Caco-2 (cell line): Measurements from ENCODE around the gene DPP4. TPM values are rescaled to one million over a fixed set of nuclear protein-coding genes. Genes with fewer than 3 reads are reported as not detected.
A peak's percentile ranks its signal among the peaks of the same experiment; 100 is the strongest.

Source experiments
- BruUV-seq: library from RNA; stranded (reverse); fragments of 400-500 nt; replicated peaks from 2 replicates; lab custom pipeline; 2021; lab: Mats Ljungman, UMichigan
- CTCF ChIA-PET: fragments of 300-600 bp; sonication (Branson Sonifier 250); formaldehyde crosslinking; loops from one replicate; lab custom pipeline; 2022; ENCODE audit warnings: antibody characterized with exemption; lab: Charles Lee
- POLR2A ChIA-PET: fragments of 300-600 bp; sonication (Branson Sonifier 250); formaldehyde crosslinking; loops from one replicate; lab custom pipeline; 2022; ENCODE audit warnings: antibody characterized with exemption; lab: Charles Lee
- DNase-seq, 2 experiments: peaks; one replicate each; pipeline versions ENCODE4 v3.0.0 to v3.0.0-alpha.2; 2020 to 2022
- H3K27me3 ChIP-seq: replicated peaks from 2 replicates; pipeline ENCODE4 v1.6.0; 2011; ENCODE audit warnings: low read length; ENCODE audit not compliant: control insufficient read depth, insufficient read depth
- H3K36me3 ChIP-seq: 2 replicates; pipeline ENCODE4 v1.5.1; 2011; ENCODE audit warnings: low read length; ENCODE audit not compliant: control insufficient read depth, insufficient read depth
- H3K4me1 ChIP-seq: fragments of 250-450 bp; sonication (Bioruptor Pico); 2 replicates; pipeline ENCODE4 v1.5.1; 2020; ENCODE audit warnings: mild to moderate bottlenecking
- H3K4me3 ChIP-seq: 2 replicates; pipeline ENCODE4 v1.5.1; 2011; ENCODE audit warnings: low read depth, mild to moderate bottlenecking, control low read depth, low read length
- H3K9me3 ChIP-seq: fragments of 250-450 bp; sonication (Bioruptor Pico); 2 replicates; pipeline ENCODE4 v1.5.1; 2020; ENCODE audit warnings: mild to moderate bottlenecking, moderate library complexity
- H3K27ac Mint-ChIP-seq: one replicate; pipeline ENCODE4 v1.8.0; 2022; ENCODE audit warnings: mixed read lengths; ENCODE audit not compliant: unreplicated experiment
- H3K27me3 Mint-ChIP-seq: one replicate; pipeline ENCODE4 v1.8.0; 2022; ENCODE audit warnings: mixed read lengths; ENCODE audit not compliant: insufficient read depth, unreplicated experiment
- H3K36me3 Mint-ChIP-seq: one replicate; pipeline ENCODE4 v1.8.0; 2022; ENCODE audit warnings: mild to moderate bottlenecking, mixed read lengths; ENCODE audit not compliant: insufficient read depth, unreplicated experiment
- H3K4me1 Mint-ChIP-seq: one replicate; pipeline ENCODE4 v1.8.0; 2022; ENCODE audit warnings: low read depth, mixed read lengths; ENCODE audit not compliant: unreplicated experiment
- H3K4me3 Mint-ChIP-seq: one replicate; pipeline ENCODE4 v1.8.0; 2022; ENCODE audit warnings: mild to moderate bottlenecking, moderate library complexity, mixed read lengths; ENCODE audit not compliant: unreplicated experiment
- H3K9me3 Mint-ChIP-seq: one replicate; pipeline ENCODE4 v1.8.0; 2022; ENCODE audit warnings: mixed read lengths; ENCODE audit not compliant: unreplicated experiment
- intact Hi-C: fragments of 100-400 bp; cut with micrococcal nuclease; formaldehyde crosslinking; loops from one replicate; pipeline ENCODE4 v1.10.0; 2022; ENCODE audit not compliant: unreplicated experiment
- total RNA-seq: library from RNA; stranded (reverse); gene quantifications from 2 replicates; pipeline ENCODE4 v1.2.3, GENCODE V29; 2022
- TF ChIP-seq, protein P1 (sequence below), 2 experiments: fragments of 200-600 bp in 1 of 2; IDR thresholded peaks; 1 replicate in 1 of 2; 2 replicates in 1 of 2; pipeline versions ENCODE4 v1.5.1 to v1.8.0; 2011 to 2022; ENCODE audit warnings: antibody characterized with exemption in 1 of 2, control low read depth in 1 of 2, inconsistent platforms in 1 of 2, low read depth in 1 of 2, low read length in 1 of 2, mild to moderate bottlenecking in 1 of 2, moderate library complexity in 1 of 2; ENCODE audit not compliant: insufficient read depth in 1 of 2, severe bottlenecking in 1 of 2, unreplicated experiment in 1 of 2

Gene DPP4
- total RNA-seq, 1 experiment from 2014 or later: 190 TPM

DNA sequence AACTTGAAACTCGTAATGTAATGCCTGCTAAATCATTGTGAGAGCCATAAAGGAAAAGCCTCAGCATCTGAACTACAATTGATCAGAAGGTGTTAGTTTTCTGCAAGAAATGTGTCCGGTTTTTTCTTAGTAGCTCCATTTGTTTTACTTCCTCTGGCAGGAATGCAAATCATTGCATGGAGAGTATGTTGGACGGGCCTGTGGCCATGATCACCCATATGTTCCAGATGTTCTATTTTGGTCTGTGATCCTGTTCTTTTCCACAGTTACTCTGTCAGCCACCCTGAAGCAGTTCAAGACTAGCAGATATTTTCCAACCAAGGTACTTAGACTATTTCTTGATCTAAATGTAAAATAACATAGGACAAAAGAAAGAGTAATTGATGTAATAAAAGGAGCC is 126.6 kb downstream of the DPP4 start:
- no peaks in the 10 kb centered on the region for H3K36me3 Mint-ChIP-seq
- no peak overlapping the region for H3K4me3 ChIP-seq
- no peak overlapping the region for H3K27ac Mint-ChIP-seq
- H3K4me1 ChIP-seq: no peaks in the 10 kb centered on the region
- H3K36me3 ChIP-seq: no peaks in the 10 kb centered on the region
- TF ChIP-seq, protein P1, sequence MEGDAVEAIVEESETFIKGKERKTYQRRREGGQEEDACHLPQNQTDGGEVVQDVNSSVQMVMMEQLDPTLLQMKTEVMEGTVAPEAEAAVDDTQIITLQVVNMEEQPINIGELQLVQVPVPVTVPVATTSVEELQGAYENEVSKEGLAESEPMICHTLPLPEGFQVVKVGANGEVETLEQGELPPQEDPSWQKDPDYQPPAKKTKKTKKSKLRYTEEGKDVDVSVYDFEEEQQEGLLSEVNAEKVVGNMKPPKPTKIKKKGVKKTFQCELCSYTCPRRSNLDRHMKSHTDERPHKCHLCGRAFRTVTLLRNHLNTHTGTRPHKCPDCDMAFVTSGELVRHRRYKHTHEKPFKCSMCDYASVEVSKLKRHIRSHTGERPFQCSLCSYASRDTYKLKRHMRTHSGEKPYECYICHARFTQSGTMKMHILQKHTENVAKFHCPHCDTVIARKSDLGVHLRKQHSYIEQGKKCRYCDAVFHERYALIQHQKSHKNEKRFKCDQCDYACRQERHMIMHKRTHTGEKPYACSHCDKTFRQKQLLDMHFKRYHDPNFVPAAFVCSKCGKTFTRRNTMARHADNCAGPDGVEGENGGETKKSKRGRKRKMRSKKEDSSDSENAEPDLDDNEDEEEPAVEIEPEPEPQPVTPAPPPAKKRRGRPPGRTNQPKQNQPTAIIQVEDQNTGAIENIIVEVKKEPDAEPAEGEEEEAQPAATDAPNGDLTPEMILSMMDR (IDR thresholded peaks at IDR 0.05; ENCODE audit: insufficient read depth in 1 of 2, low read depth in 1 of 2, low read length in 1 of 2, severe bottlenecking in 1 of 2, unreplicated experiment in 1 of 2): no peak
- CTCF ChIA-PET: interaction anchor here (1.5 kb wide), 1 partner anchor 360 kb away, joined by 4 read pairs; no protein-coding TSS in a partner anchor
- intact Hi-C loops: loop anchor here (2.0 to 10.0 kb wide), 3 partner anchors 143 to 697 kb away; no protein-coding TSS in a partner anchor
- H3K27me3 Mint-ChIP-seq: peaks cover 4% of the 10 kb centered on the region
- H3K9me3 ChIP-seq: no peaks in the 10 kb centered on the region
- no TSS peak for BruUV-seq
- POLR2A ChIA-PET: no interaction called here
- no peaks in the 10 kb centered on the region for H3K4me1 Mint-ChIP-seq
- no peak overlapping the region for H3K4me3 Mint-ChIP-seq
- DNase-seq: no peak
- no peaks in the 10 kb centered on the region for H3K9me3 Mint-ChIP-seq
- H3K27me3 ChIP-seq: no peaks in the 10 kb centered on the region; the same call in 1 of the 2 replicates

DNA sequence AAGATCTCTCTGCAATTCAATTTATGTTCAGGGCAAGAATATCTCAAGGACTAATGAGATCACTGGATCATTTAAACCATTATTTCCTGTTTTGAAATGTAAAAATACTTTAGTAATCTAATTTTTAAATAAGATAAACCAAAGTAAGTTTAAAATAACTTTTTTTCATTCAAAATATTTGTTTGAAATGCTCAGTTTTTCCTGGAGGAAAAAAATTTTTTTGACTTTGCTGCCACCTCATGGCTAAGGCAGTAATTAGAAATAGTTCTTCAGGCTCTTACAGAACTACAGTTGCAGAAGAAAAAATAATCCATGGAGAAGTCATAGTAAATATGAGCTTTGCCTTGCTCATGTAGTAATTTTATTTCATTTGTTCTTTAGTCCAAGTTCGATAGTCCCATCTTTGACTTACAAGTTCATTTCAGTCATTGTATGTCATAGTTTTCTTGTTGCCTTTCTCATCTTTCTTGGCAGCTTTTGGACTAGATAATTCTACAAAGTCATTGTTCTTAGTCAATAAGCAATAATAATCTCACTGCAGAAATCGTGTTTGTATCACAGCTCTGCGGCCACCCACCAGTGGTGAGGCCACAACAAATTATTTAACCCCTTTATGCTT is 127.4 kb downstream of the DPP4 start:
- H3K9me3 ChIP-seq: no peaks in the 10 kb centered on the region
- no peaks in the 10 kb centered on the region for H3K4me1 ChIP-seq
- DNase-seq: peak in 1 of 2 experiments; percentile 28
- intact Hi-C loops: loop anchor here (1.0 to 10.0 kb wide), 5 partner anchors 142 to 696 kb away; no protein-coding TSS in a partner anchor
- BruUV-seq: no TSS peak
- CTCF ChIA-PET: interaction anchor here (1.5 kb wide), 1 partner anchor 359 kb away, joined by 4 read pairs; no protein-coding TSS in a partner anchor
- Mint-ChIP-seq H3K36me3 (no peaks in the 10 kb centered on the region), H3K4me1 (no peaks in the 10 kb centered on the region), H3K9me3 (no peaks in the 10 kb centered on the region), H3K27ac (no peak overlapping the region), H3K27me3 (peaks cover 4% of the 10 kb centered on the region), H3K4me3 (no peak overlapping the region)
- TF ChIP-seq, protein P1 (IDR thresholded peaks at IDR 0.05; ENCODE audit: insufficient read depth in 1 of 2, low read depth in 1 of 2, low read length in 1 of 2, severe bottlenecking in 1 of 2, unreplicated experiment in 1 of 2): peak; percentile 56 to 67
- no peaks in the 10 kb centered on the region for H3K36me3 ChIP-seq
- H3K27me3 ChIP-seq: no peaks in the 10 kb centered on the region; the same call in 1 of the 2 replicates
- no peak overlapping the region for H3K4me3 ChIP-seq
- POLR2A ChIA-PET: interaction anchor here (0.6 kb wide), 1 partner anchor 49 kb away, joined by 3 read pairs; no protein-coding TSS in a partner anchor

DNA sequence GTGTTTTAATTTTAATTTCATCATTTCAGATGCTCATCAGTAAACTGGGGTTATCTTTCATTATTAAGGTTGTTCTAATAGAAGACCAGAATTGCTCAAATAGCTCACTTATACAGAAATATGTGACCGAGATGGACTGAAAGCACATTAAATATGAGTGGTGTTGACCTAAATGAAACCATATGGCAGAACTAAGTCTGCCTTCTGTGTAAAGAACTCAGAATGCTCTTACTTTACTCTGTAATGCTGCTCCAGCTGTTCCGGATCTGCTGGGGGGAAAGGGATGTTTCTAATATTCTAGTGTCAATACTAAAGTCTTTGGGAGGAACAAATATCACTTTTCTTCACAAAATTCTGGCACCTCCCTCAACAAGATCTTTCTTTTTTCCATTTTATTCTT is 131.0 kb downstream of the DPP4 start:
- no peak overlapping the region for H3K4me3 Mint-ChIP-seq
- Histone ChIP-seq H3K27me3 (no peaks in the 10 kb centered on the region; the same call in 1 of the 2 replicates), H3K9me3 (no peaks in the 10 kb centered on the region), H3K4me1 (no peaks in the 10 kb centered on the region), H3K4me3 (no peak overlapping the region), H3K36me3 (no peaks in the 10 kb centered on the region)
- H3K27me3 Mint-ChIP-seq: peaks cover 7% of the 10 kb centered on the region
- no TSS peak for BruUV-seq
- no peaks in the 10 kb centered on the region for H3K4me1 Mint-ChIP-seq
- POLR2A ChIA-PET: no interaction called here
- DNase-seq: no peak
- H3K36me3 Mint-ChIP-seq: no peaks in the 10 kb centered on the region
- intact Hi-C loops: loop anchor here (10.0 kb wide), 1 partner anchor 138 kb away; no protein-coding TSS in a partner anchor
- no peak overlapping the region for H3K27ac Mint-ChIP-seq
- no peaks in the 10 kb centered on the region for H3K9me3 Mint-ChIP-seq
- CTCF ChIA-PET: no interaction called here
- TF ChIP-seq, protein P1 (IDR thresholded peaks at IDR 0.05; ENCODE audit: insufficient read depth in 1 of 2, low read depth in 1 of 2, low read length in 1 of 2, severe bottlenecking in 1 of 2, unreplicated experiment in 1 of 2): no peak

Other genes starting within 250 kb of the DPP4 start
- not detected in 2 replicates for gene GCG, start 78.0 kb upstream of the DPP4 start, total RNA-seq
- gene FAP, start 169.2 kb upstream of the DPP4 start, total RNA-seq: not detected in 2 replicates
- 2.7 and 3.4 TPM in 2 replicates for gene IFIH1, start 244.5 kb upstream of the DPP4 start, total RNA-seq